Esophagus muscularis mucosa (tissue), 4 donors: ENCODE measurements around the gene MINPP1. TPM values are rescaled to one million over a fixed set of nuclear protein-coding genes. Genes with fewer than 3 reads are reported as not detected.
"Not testable (repeated sequence)": the region's sequence is repeated elsewhere in the genome, so short reads cannot be mapped to it uniquely, and the experiment has no call there.

ENCODE experiments used
- DNase-seq: peaks from one replicate; pipeline ENCODE4 v3.0.0-alpha.2; 2017; ENCODE audit errors: extremely low spot score
- H3K27ac ChIP-seq, 4 donors: fragments of 200-600 bp; sonication (generic); replicated peaks in 1 of 4; 1 replicate in 3 of 4; 2 replicates in 1 of 4; pipeline ENCODE4 v1.5.1; 2016 to 2019; ENCODE audit warnings: mild to moderate bottlenecking in 1 of 4
- H3K27me3 ChIP-seq, 4 donors: fragments of 200-600 bp; sonication (generic); one replicate each; pipeline versions ENCODE4 v1.5.1 to v1.6.0; 2016 to 2019
- H3K36me3 ChIP-seq, 4 donors: fragments of 200-600 bp; sonication (generic); one replicate each; pipeline ENCODE4 v1.5.1; 2016 to 2019
- H3K4me1 ChIP-seq, 4 donors: fragments of 200-600 bp; sonication (generic); one replicate each; pipeline ENCODE4 v1.5.1; 2016 to 2019
- H3K4me3 ChIP-seq, 4 donors: fragments of 200-600 bp; sonication (generic); 1 replicate in 2 of 4; 2 replicates in 2 of 4; pipeline ENCODE4 v1.5.1; 2016 to 2019; ENCODE audit warnings: mild to moderate bottlenecking in 4 of 4, moderate library complexity in 1 of 4
- H3K9me3 ChIP-seq, 4 donors: fragments of 200-600 bp; sonication (generic); 1 replicate in 3 of 4; 2 replicates in 1 of 4; pipeline ENCODE4 v1.5.1; 2016 to 2019
- POLR2A ChIP-seq: fragments of 450-650 bp; IDR thresholded peaks from one replicate; pipeline ENCODE4 v1.6.1; 2017; ENCODE audit warnings: antibody characterized with exemption, moderate library complexity, mild to moderate bottlenecking, low read depth
- POLR2AphosphoS5 ChIP-seq, 2 donors: sonication (generic); formaldehyde crosslinking; IDR thresholded peaks; one replicate each; pipeline ENCODE4 v1.6.1; 2017; ENCODE audit warnings: antibody characterized with exemption in 2 of 2
- WGBS: methylation state at CpG from one replicate; pipeline ENCODE4 v1.1.5; 2018; 5-methylcytosine and 5-hydroxymethylcytosine counted together
- intact Hi-C: fragments of 100-400 bp; cut with DNase I; formaldehyde crosslinking; loops from one replicate; pipeline ENCODE4 v1.15.1; 2023
- total RNA-seq, 4 donors: library from RNA; depleted of rRNA; stranded (reverse); fragments of >200 nt; gene quantifications; one replicate each; pipeline versions ENCODE4 v1.1.0 to v1.2.1, GENCODE V29; 2016

MINPP1 gene
- total RNA-seq = 10 to 100 TPM in 2 of 4 donors, 1 to 10 TPM in 2; 8.1 to 13.3 (median 11.0) TPM

DNA sequence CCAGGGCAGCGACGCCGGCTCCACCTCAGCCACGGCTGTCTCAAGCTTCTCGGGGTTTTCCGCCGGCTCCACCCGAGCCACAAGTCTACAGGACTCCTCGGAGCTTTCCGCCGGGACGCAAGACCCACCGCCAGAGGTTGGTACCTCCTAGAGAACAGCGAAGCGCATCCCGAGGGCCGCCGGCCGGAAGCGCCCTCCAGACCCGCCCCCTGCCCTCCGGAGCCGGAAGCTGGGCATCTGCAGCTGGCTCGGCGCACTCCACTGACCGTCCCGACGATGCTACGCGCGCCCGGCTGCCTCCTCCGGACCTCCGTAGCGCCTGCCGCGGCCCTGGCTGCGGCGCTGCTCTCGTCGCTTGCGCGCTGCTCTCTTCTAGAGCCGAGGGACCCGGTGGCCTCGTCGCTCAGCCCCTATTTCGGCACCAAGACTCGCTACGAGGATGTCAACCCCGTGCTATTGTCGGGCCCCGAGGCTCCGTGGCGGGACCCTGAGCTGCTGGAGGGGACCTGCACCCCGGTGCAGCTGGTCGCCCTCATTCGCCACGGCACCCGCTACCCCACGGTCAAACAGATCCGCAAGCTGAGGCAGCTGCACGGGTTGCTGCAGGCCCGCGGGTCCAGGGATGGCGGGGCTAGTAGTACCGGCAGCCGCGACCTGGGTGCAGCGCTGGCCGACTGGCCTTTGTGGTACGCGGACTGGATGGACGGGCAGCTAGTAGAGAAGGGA, at the start of gene MINPP1:
Gene MINPP1, plus strand, starts transcription at position 254 of the 726 bp plus-strand sequence. Its CDS starts 23 bp downstream, at position 277.
- Histone ChIP-seq H3K9me3 (no peaks in the 10 kb centered on the region), H3K27ac (peak within 1 kb of the TSS; percentile 78 to 92 (median 84)), H3K4me1 (peaks cover 15 to 34% (median 28%) of the 10 kb centered on the region in 4 donors), H3K36me3 (peaks cover 0 to 12% (median 7%) of the 10 kb centered on the region in 4 donors), H3K4me3 (peak within 1 kb of the TSS; percentile 77 to 92 (median 87)), H3K27me3 (no peaks in the 10 kb centered on the region)
- WGBS = under 1% methylated on average over 40 of the region's 74 CpGs
- intact Hi-C loops = no loop called here
- DNase-seq = peak; percentile 93
- TF ChIP-seq POLR2AphosphoS5 (IDR thresholded peaks at IDR 0.05) = peak; percentile 80 to 84
- TF ChIP-seq POLR2A = no peak

GRCh38 chr10:87456586-87457220, 48.0 kb upstream of the MINPP1 start:
- H3K36me3 ChIP-seq, H3K27me3 ChIP-seq, H3K9me3 ChIP-seq, H3K4me1 ChIP-seq, H3K27ac ChIP-seq, DNase-seq, H3K4me3 ChIP-seq, intact Hi-C loops: not testable (repeated sequence)
- WGBS = no CpG with 5 or more reads among the region's 1 CpG

DNA sequence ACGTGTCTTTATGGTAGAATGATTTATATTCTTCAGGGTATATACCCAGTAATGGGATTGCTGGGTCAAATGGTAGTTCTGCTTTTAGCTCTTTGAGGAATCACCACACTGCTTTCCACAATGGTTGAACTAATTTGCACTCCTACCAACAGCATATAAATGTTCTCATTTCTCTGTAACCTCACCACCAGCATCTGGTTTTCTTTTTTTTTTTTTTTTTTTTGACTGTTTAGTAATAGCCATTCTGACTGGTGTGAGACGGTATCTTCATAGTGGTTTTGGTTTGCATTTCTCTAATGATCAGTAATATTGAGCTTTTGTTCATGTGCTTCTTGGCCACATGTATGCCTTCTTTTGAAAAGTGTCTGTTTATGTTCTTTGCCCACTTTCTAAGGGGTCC, 42.9 kb upstream of the MINPP1 start:
- DNase-seq, H3K9me3 ChIP-seq, H3K4me1 ChIP-seq, intact Hi-C loops, H3K27me3 ChIP-seq, H3K36me3 ChIP-seq, H3K4me3 ChIP-seq, H3K27ac ChIP-seq: not testable (repeated sequence)
- 100% methylated on average over 1 of the region's 2 CpGs for WGBS

DNA sequence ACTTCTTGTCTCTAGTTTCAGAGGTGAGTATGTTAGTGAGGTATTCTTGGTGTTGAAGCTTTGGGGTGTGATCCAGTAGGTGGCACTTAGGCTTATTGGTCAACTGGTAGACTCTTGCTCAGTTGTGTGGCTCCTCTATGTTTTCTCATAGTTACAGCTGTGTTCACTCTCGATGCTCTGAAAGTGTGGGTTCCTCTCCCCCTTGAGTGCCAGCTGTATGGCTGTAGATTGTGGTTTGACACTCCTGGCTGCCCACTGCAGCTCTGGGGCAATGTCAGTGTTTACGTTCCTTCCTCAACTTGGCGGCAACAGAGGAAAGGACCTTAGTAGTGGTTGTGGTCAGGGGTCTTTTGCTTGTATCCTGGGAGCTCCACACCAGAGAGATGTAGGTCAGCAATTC, 37.8 kb upstream of the MINPP1 start:
- DNase-seq, H3K9me3 ChIP-seq, H3K36me3 ChIP-seq, H3K27ac ChIP-seq, H3K27me3 ChIP-seq, H3K4me3 ChIP-seq, H3K4me1 ChIP-seq, intact Hi-C loops: not testable (repeated sequence)
- no CpG with 5 or more reads among the region's 3 CpGs for WGBS

DNA sequence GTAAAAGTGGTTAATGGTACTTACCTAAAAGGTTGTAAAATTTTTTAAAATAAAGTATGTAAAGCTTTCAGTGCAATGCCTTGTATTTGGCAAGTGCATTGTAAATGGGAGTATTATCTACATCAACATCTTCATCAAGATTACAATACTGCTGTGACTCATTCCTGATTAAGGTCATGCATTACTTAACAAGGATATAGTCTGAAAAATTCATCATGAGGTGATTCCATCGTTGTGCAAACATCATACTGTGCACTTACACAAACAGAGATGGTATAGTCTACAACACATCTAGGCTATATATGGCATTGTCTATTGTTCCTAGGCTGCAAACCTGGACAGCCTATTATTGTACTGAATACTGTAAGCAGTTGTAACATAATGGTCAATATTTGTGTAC, 16.0 kb upstream of the MINPP1 start:
- H3K4me3 ChIP-seq, intact Hi-C loops, H3K4me1 ChIP-seq, DNase-seq, H3K27ac ChIP-seq, H3K9me3 ChIP-seq, H3K27me3 ChIP-seq, H3K36me3 ChIP-seq: not testable (repeated sequence)
- WGBS = no CpG with 5 or more reads among the region's 1 CpG

DNA sequence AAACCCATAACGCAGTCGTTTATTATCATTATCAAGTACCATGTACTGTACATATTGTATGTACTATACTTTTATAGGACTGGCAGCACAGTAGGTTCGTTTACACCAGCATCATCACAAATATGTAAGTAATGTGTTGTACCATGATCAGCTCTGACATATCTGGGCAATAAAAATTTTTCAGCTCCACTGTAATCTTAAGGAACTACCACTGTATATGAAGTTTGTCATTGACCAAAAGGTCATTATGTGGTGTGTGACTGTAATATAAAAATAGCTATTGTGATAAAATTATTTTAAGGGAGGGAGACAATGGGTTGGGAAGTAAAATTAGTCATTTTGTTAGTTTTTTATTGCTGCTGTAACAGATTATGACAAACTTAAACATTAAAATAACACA, 14.4 kb upstream of the MINPP1 start:
- DNase-seq, H3K36me3 ChIP-seq, H3K27ac ChIP-seq, H3K4me1 ChIP-seq, H3K27me3 ChIP-seq, H3K4me3 ChIP-seq, intact Hi-C loops, H3K9me3 ChIP-seq: not testable (repeated sequence)
- 67% methylated on average over 1 of the region's 3 CpGs for WGBS

- H3K9me3 ChIP-seq, H3K36me3 ChIP-seq, H3K27ac ChIP-seq, H3K4me1 ChIP-seq, DNase-seq, intact Hi-C loops, H3K27me3 ChIP-seq, H3K4me3 ChIP-seq: not testable (repeated sequence)
- 100% methylated on average over 2 of the region's 2 CpGs for WGBS
Observed at GRCh38 chr10:87492450-87492849, 12.2 kb upstream of the MINPP1 start.

GRCh38 chr10:87495446-87495845, 9.2 kb upstream of the MINPP1 start:
- DNase-seq, H3K27me3 ChIP-seq, H3K4me3 ChIP-seq, H3K9me3 ChIP-seq, H3K36me3 ChIP-seq, H3K27ac ChIP-seq, intact Hi-C loops, H3K4me1 ChIP-seq: not testable (repeated sequence)
- 84% methylated on average over 5 of the region's 5 CpGs for WGBS

DNA sequence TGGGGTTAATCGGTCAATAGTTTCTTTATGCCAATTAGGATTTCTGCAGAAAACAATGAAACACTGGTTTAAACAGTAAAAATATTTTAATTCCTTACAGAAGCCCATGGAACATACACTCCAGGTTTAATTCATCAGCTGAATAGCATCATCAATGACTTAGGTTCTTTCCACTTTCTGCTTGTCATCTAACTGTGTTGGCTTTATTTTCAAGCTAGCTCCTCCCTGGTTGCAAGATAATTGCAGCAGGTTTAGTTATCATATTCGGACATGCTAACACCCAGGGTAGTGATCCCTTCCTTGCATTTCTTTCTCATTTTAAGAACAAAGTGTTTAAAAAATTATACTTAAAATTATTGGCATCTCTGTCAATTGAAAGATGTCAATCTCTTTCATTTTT, 7.3 kb upstream of the MINPP1 start:
- 89% methylated on average over 2 of the region's 2 CpGs for WGBS
- DNase-seq, H3K4me1 ChIP-seq, H3K4me3 ChIP-seq, intact Hi-C loops, H3K27me3 ChIP-seq, H3K9me3 ChIP-seq, H3K36me3 ChIP-seq, H3K27ac ChIP-seq: not testable (repeated sequence)

- H3K9me3 ChIP-seq, H3K36me3 ChIP-seq, DNase-seq, intact Hi-C loops, H3K27me3 ChIP-seq, H3K27ac ChIP-seq, H3K4me1 ChIP-seq, H3K4me3 ChIP-seq: not testable (repeated sequence)
- WGBS = no CpG with 5 or more reads among the region's 4 CpGs
Observed at GRCh38 chr10:87498106-87498789, 6.4 kb upstream of the MINPP1 start.
